Panc1 (cell line): ENCODE data around the gene NCAM1.

Source experiments
- CTCF ChIP-seq: fragments of 450-650 bp; IDR thresholded peaks from 2 replicates; pipeline ENCODE4 v1.5.1; 2017; ENCODE audit warnings: mild to moderate bottlenecking
- POLR2AphosphoS5 ChIP-seq: IDR thresholded peaks from 2 replicates; pipeline ENCODE4 v1.6.1; 2012; ENCODE audit warnings: mild to moderate bottlenecking, low read depth, low read length, moderate library complexity

GRCh38 chr11:113260541-113260940 is 299.3 kb downstream of the NCAM1 start:
- TF ChIP-seq CTCF (no peak), POLR2AphosphoS5 (no peak)
